Stimulated activated CD8-positive, alpha-beta memory T cell treated with anti-CD3 and anti-CD28 coated beads, Interleukin-7, amount 100 ng/mL, for 1 hour (primary cell): ENCODE results near the gene CCND1.

Experiments
- DNase-seq, 2 donors: peaks; one replicate each; pipeline ENCODE4 v3.0.0-alpha.2; 2020; ENCODE audit warnings: low read depth in 2 of 2

The CCND1 gene

GRCh38 chr11:69653406-69653960 is 12.5 kb downstream of the CCND1 start:
- DNase-seq, result no peak

DNA sequence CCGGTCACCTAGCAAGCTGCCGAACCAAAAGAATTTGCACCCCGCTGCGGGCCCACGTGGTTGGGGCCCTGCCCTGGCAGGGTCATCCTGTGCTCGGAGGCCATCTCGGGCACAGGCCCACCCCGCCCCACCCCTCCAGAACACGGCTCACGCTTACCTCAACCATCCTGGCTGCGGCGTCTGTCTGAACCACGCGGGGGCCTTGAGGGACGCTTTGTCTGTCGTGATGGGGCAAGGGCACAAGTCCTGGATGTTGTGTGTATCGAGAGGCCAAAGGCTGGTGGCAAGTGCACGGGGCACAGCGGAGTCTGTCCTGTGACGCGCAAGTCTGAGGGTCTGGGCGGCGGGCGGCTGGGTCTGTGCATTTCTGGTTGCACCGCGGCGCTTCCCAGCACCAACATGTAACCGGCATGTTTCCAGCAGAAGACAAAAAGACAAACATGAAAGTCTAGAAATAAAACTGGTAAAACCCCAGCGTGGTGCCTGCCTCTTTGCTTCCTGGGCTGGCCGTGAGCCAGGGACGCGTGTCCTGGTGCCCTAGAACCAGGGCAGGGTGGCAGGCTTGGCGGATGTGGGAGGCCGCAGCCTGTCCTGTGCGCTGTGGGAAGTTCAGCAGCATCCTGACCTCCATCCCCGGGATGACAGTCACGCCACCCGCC is 13.2 kb downstream of the CCND1 start:
- DNase-seq, result no peak

- DNase-seq, result no peak
These were observed 13.9 kb downstream of the CCND1 start for GRCh38 chr11:69654660-69655478.

DNA sequence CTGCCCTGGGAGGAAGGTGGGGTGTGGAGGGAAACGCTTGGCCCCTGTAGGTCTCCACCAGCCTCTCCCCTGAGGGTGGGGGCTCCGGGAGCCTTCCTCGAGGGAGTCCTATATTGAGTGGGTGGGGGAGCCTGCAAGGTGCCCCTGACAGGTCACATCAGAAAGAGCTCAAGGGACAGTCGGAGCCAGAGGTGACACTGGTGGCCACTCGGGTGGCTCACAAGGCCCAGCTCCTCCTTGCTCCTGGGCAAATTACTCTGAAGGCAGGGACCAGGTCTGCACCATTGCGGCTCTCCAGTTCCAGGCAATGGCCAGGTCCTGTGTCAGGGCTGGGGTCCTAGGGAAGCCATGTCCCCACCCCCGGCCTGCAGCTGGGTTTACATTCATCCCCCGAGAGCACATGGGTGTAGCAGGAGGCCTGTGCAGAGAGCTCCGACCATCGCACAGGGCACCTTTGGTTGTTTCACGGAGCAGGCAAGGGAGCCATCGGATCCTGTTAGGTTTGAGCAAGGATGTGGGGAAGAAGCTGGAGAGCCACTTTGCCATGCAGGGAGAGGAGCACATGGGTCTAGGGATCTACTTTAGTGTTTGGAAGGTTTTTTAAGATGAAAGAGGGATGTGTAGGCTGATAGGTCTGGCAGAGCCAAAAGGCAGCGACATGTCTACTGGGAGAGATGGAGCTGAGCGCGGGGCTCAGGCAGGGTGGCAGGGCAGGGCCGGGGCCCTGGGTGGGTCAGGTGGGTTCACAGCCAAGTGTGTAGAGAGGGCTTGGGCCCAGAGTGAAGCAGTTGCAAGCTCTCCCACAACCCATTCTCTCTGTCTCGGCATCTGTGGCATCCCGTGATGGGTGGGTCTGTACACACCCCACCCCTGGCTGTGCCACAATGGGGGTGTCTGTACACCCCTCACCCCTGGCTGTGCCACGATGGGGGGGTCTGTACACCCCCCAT is 14.8 kb downstream of the CCND1 start:
- no peak for DNase-seq

GRCh38 chr11:69656536-69657455 is 15.8 kb downstream of the CCND1 start:
- DNase-seq, result no peak

- no peak for DNase-seq
These were observed 16.5 kb downstream of the CCND1 start for GRCh38 chr11:69657456-69657910.

DNA sequence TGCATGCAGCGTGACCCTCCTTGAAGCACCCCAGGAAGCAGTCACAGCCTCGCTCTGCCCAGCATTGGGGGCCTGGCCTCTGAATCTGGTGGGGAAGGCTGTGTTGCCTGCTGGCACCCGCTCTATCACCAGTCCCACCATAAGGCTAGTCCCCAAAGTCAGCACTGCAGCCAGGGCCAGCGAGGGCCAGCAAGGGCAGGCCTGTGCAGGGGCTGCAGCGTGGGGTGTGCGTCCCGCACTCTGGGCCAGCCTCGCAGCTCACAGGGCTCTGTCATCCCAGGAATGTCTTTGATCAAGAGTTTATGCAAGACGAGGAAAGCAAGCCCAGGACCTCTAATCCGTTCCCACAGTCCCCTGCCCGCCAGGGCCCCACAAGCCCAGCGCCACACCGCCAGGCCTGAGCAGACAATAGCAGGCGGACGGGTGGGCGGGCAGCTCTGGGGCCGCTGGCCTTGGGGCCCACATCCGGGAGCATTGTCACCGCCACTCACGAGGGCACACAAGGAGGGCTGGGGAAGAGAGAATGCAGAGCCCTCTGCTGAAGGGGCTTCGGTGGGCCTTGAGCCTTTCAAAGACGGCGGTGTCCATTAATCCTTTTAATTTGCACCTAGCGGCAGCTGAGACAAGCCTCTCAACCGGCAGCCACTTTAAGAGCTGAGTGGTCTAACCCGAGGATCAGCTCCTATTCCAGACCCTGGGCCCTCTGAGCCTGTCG is 17.1 kb downstream of the CCND1 start:
- DNase-seq, result no peak

DNA sequence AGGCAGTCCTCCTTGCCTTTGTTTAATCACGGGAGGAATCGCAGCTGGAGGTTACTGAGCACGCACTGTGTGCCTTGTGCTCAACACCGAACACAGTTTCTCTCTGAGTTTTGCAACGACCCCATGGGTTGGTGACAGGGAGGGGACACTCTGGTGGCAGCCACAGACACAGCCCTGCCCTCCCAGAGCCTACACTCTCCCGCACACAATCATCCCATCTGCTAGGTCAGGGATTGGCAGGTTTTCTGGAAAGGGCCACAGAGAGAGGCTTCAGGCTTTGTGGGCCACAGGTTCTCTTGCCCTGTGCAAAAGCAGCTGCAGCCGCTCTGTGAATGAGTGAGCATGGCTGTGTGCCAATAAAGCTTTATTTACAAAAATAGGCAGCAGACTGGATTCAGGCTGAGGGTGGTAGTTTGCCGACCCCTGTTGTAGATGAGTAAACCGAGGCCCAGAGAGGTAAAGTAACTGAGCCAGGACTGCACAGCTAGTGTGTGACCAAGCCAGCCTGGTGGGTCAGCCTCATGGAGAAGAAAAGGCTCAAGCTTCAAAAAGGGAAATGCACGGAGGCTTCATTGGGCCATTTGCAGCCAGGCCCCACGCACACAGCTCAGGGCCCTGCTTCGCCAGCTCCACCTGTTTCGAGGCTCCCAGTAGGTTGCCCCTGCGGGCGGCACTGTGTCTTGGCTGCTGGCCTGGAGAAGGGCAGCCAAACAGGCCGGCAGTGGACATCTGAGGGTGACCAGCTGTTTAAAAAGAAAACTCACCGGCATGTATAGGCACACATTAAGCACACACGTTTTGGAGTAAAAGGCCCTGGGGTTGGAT is 17.9 kb downstream of the CCND1 start:
- no peak for DNase-seq

DNA sequence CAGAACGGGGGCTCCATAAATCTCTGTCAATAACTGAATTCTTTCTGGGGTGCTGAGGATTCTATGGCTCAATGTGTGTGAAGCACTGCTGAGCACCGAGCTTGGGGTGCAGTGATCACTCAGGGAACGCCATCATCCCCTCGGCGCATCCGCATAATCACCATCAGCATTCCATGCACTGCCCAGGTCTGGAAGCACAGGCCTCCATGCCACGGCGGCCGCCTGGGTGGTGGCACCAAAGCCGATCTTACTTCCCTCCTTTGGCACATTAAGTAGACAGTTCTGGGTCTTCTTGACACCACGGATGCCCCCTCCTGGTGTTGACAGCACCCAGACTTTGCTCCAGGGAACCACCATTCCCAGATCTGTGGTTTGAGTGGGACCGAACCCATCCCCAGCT is 18.6 kb downstream of the CCND1 start:
- no peak for DNase-seq

DNA sequence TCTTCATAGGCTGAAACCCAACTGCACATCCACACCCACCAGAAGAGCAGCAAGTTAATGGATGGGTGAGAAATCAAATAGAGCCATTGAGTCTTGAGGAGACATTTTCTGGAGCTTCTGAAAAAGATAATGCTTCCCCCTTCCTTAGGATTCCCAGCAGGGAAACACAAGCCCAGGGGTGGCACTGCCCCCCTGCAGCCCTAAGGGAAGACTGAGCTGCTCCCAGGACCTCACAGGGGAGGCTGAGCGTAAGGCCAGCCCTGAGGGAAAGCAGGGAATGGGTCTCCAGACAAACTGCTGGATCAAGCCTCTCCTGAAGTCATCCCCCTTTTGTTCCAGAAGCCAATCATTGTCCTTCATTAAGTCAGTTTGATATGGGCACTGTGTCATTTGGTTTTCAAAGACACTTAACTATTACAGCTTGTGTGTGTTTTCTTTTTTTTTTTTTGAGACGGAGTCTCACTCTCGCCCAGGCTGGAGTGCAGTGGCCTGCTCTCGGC is 19.1 kb downstream of the CCND1 start:
- DNase-seq, result no peak

DNA sequence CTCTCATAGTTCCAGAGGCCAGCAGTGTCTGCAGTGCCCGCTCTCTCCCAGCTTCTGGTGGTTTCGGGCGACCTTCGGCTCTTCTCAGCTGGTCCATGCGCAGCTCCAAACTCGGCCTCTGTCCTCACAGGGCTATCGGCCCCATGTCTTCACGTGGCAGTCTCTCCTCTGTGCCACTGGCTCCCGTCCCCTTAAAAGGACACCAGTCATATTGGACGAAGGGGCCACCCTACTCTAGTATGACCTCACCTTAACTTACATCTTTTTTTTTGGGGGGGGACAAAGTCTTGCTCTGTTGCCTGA is 20.4 kb downstream of the CCND1 start:
- DNase-seq, result no peak

GRCh38 chr11:69662021-69662698 is 21.2 kb downstream of the CCND1 start:
- no peak for DNase-seq

DNA sequence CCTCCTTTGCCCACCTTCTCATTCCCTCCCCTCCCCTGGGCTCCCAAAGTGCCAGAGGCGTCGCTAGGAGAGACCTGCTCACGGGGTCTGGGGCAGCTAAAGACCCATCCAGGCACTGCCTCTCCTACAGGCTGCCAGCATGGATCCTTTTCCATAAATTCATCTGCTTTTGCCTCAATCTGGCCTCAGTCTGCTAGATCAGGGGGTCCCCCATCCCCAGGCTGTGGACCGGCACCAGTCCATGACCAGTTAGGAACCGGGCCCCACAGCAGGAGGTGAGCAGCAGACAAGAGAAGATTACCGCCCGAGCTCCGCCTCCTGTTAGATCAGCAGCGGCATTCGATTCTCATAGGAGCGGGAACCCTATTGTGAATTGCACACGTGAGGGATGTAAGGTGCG is 21.9 kb downstream of the CCND1 start:
- DNase-seq, result no peak

DNA sequence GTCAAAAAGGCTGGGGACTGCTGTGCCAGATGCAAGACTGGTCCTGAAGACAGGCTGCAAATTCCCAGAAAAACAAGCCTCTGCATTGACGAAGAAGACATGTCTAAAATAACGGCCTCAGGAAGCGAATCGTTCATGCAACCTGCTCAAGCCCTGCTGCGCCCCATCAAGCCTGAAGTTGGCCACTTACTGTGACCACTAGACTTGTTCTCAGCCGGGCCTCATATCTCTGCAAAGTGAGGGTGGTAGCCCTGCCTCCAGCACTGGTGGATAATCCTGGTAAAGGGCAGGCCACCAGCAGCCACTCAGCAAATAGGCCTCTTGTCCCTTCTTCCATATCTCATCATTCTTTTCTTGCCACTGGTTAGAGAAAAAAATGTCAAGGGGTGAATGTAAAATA is 22.4 kb downstream of the CCND1 start:
- DNase-seq, result no peak

DNA sequence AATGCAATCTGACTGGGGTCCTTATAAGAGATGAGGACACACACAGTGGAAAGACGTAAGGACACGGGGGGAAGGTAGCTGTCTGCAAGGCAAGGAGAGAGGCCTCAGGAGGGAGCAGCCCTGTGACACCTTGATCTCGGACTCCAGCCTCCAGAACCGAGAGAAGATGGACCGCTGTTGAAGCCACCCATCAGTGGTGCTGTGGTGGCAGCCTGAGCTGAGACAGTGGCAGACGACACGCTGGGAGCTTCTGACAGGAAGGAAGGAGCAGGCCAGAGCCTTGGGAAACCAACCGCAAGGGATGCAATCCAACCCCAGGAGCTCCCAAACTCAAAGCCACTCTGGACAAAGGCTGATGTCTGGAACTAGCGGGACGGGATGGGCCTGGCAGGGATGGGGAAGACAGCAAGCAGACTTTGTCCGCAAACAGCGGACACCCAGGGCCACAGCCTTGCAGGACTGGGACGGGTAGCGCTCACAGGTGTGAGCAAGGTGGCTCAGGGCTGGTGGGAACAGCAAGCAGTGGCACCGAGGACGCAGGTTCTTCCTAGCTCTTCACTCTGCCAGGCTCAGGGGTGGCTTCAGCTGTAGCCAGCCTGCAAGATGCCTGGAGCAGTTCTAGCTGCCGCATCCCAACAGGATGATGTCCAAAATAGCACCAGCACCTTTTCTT is 23.3 kb downstream of the CCND1 start:
- DNase-seq, result no peak

DNA sequence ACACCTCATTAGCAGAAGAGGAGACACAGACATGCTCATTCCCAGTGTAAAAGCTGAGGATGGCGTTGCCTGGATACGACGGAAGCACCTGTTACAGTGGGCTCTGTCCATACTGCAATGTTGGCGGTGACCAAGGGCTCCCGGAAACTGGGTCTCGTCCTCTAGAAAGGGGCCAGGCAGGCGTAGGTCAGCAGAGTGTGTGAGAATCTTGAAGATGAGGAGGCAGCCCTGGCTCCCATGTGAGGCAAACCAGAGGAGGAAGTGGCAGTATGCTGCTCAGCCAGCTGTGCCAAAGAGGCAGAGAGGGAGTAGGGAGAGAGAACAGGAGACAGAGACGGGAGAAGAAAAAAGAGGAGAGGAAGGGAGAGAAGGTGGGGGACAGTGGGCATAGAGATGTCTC is 23.9 kb downstream of the CCND1 start:
- no peak for DNase-seq

- DNase-seq, result no peak
These were observed 24.7 kb downstream of the CCND1 start for GRCh38 chr11:69665669-69666068.

GRCh38 chr11:69666261-69666660 is 25.3 kb downstream of the CCND1 start:
- DNase-seq, result no peak
